ENCODE data around the gene TRIP13.

The TRIP13 gene

GRCh38 chr5:947626-948471, 55.2 kb downstream of the TRIP13 start:
- no peak overlapping the region for H3K27ac ChIP-seq (ENCODE audit: low read depth, low read length)

DNA sequence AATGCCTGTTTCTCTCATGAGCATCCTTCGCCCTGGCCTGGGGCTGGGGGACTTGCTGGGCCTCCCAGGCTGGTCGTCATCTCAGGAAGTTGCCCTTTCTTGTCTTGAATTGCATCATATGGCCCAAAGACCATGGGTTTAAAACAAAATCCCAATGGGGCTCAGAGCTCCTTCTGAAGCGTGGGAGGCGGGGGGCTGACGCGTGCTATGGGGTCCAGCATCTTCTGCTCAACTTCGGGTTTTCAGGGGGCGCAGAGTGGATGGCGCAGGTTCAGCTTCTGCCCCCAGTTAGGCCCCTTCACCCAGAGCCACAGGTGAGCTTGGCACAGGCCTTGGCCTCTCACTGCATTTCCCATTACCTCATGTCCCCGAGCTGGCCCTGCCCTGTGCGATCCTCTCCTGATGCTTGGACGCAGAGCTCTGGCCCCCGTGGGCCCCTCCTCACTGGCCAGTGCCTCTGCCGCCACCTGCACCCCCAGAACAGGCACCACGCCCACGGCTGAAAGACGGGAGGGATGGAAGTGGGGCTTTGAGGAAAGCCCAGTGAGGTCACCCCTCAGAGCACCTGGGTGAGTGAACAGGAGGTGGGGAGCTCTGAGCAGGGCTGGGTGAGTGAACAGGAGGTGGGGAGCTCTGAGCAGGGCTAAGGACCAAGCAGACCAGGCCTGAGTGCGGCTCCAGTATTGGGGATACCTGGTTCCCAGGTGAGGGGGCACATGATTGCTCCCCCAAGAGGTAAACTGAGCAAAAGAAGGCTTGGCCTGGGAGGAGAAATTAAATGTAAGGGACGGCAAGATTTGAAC, 56.0 kb downstream of the TRIP13 start:
- Histone ChIP-seq H3K4me3 (ENCODE audit: low read length) (no peak overlapping the region), H3K27ac (ENCODE audit: low read depth, low read length) (no peak overlapping the region), H3K9ac (ENCODE audit: low read length) (no peak overlapping the region), H3K4me1 (ENCODE audit: control insufficient read depth, insufficient read depth, low read length) (no peaks in the 10 kb centered on the region), H3K36me3 (ENCODE audit: control insufficient read depth, insufficient read depth, low read length) (no peaks in the 10 kb centered on the region), H3K27me3 (ENCODE audit: control insufficient read depth, insufficient read depth, low read length) (peaks cover 7% of the 10 kb centered on the region)

More at GRCh38 chr5:947626-948471, 55.2 kb downstream of the TRIP13 start:
- Histone ChIP-seq H3K4me1 (ENCODE audit: control insufficient read depth, insufficient read depth, low read length) (no peaks in the 10 kb centered on the region), H3K27me3 (ENCODE audit: control insufficient read depth, insufficient read depth, low read length) (peaks cover 7% of the 10 kb centered on the region), H3K9ac (ENCODE audit: low read length) (no peak overlapping the region), H3K4me3 (ENCODE audit: low read length) (no peak overlapping the region), H3K36me3 (ENCODE audit: control insufficient read depth, insufficient read depth, low read length) (no peaks in the 10 kb centered on the region)

GRCh38 chr5:949275-949543, 56.5 kb downstream of the TRIP13 start:
- Histone ChIP-seq H3K4me1 (ENCODE audit: control insufficient read depth, insufficient read depth, low read length) (no peaks in the 10 kb centered on the region), H3K4me3 (ENCODE audit: low read length) (no peak overlapping the region), H3K36me3 (ENCODE audit: control insufficient read depth, insufficient read depth, low read length) (no peaks in the 10 kb centered on the region), H3K9ac (ENCODE audit: low read length) (no peak overlapping the region), H3K27me3 (ENCODE audit: control insufficient read depth, insufficient read depth, low read length) (peaks cover 6% of the 10 kb centered on the region), H3K27ac (ENCODE audit: low read depth, low read length) (no peak overlapping the region)

DNA sequence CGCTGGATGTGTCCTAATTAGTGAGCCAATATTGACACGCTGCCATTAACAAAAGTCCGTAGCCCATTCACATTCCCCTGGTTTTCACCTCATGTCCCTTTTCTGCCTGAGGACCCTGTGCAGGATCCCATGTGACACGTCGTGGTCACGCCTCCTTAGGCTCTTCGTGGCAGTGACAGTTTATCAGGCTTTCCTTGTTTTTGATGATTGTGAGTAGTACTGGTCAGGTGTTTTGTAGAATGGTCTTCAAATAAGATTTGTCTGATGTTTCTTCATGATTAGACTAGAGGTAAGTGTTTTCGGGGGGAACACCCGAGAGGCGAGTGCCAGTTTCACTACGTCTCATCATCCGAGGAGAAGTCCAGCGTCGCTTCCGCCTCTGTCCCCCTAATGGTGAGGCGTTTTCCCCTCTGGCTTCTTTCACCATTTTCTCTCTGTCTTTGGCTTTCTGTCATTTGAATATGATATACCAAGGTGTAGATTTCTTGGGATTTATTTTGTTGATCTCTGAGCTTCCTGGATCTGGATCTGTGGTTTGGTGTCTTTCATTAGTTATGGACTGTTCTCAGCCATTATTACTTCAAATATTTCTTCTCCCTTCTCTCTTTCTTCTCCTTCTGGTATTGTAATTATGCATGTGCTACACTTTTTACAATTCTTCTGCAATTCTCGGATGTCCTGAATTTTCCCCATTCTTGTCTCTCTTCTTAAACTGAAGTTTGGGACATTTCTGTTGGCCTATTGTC, 57.3 kb downstream of the TRIP13 start:
- H3K27ac ChIP-seq (ENCODE audit: low read depth, low read length): no peak overlapping the region
- no peak overlapping the region for H3K4me3 ChIP-seq (ENCODE audit: low read length)
- H3K4me1 ChIP-seq (ENCODE audit: control insufficient read depth, insufficient read depth, low read length): no peaks in the 10 kb centered on the region
- H3K9ac ChIP-seq (ENCODE audit: low read length): no peak overlapping the region
- H3K27me3 ChIP-seq (ENCODE audit: control insufficient read depth, insufficient read depth, low read length): peaks cover 4% of the 10 kb centered on the region
- H3K36me3 ChIP-seq (ENCODE audit: control insufficient read depth, insufficient read depth, low read length): no peaks in the 10 kb centered on the region

- no peak overlapping the region for H3K9ac ChIP-seq (ENCODE audit: low read length)
- no peak overlapping the region for H3K4me3 ChIP-seq (ENCODE audit: low read length)
- no peaks in the 10 kb centered on the region for H3K27me3 ChIP-seq (ENCODE audit: control insufficient read depth, insufficient read depth, low read length)
- H3K27ac ChIP-seq (ENCODE audit: low read depth, low read length): no peak overlapping the region
- peaks cover 8% of the 10 kb centered on the region for H3K4me1 ChIP-seq (ENCODE audit: control insufficient read depth, insufficient read depth, low read length)
- H3K36me3 ChIP-seq (ENCODE audit: control insufficient read depth, insufficient read depth, low read length): no peaks in the 10 kb centered on the region
Measured at GRCh38 chr5:951940-952596, 59.4 kb downstream of the TRIP13 start.

- Histone ChIP-seq H3K4me1 (ENCODE audit: control insufficient read depth, insufficient read depth, low read length) (peaks cover 15% of the 10 kb centered on the region), H3K4me3 (ENCODE audit: low read length) (no peak overlapping the region), H3K27me3 (ENCODE audit: control insufficient read depth, insufficient read depth, low read length) (no peaks in the 10 kb centered on the region), H3K9ac (ENCODE audit: low read length) (no peak overlapping the region), H3K27ac (ENCODE audit: low read depth, low read length) (no peak overlapping the region), H3K36me3 (ENCODE audit: control insufficient read depth, insufficient read depth, low read length) (no peaks in the 10 kb centered on the region)
Measured at GRCh38 chr5:952597-953271, 60.0 kb downstream of the TRIP13 start.

DNA sequence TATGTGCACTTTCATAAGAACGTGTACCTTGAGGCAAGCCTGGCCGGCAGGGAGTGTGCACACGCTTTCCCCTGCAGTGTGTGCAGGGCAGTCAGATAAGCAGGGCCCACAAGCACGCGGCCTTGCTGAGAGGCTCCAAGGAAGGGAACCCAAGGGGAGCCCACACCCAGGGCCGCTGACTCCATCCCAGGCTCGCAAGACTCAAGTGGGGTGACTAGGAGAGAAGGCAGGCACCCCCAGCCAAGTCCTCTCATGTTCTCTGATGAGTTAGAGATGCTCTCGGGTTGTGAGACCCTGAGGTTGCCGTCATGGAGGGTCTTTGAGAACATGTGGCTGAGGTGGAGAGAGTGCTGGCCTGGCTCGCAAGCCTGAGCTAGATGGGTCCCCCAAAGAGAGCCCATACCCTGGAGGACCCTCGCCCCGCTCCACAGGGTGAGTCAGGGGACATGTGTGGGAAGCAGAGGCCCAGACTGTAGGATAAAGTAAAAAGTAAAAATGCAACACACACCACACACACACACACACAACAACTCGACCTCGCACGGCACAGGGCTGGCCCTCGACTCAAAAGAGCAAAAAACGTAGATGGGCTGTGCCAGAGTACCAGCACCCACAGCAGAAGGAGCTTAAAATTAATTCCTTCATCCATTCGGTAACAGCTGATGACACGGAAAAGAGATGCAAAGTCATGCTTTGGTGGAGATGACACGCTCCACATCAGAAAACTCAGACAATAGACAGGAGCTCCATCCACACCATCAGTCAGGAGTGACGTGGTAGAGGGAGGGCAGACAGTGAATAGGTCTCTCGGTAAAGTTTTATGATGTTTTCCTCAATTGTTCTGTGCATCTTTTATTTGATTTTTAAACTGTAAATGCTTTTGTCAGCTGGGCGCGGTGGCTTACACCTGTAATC, 61.1 kb downstream of the TRIP13 start:
- peaks cover 16% of the 10 kb centered on the region for H3K4me1 ChIP-seq (ENCODE audit: control insufficient read depth, insufficient read depth, low read length)
- no peak overlapping the region for H3K27ac ChIP-seq (ENCODE audit: low read depth, low read length)
- H3K9ac ChIP-seq (ENCODE audit: low read length): no peak overlapping the region
- H3K36me3 ChIP-seq (ENCODE audit: control insufficient read depth, insufficient read depth, low read length): no peaks in the 10 kb centered on the region
- H3K27me3 ChIP-seq (ENCODE audit: control insufficient read depth, insufficient read depth, low read length): no peaks in the 10 kb centered on the region
- H3K4me3 ChIP-seq (ENCODE audit: low read length): no peak overlapping the region

DNA sequence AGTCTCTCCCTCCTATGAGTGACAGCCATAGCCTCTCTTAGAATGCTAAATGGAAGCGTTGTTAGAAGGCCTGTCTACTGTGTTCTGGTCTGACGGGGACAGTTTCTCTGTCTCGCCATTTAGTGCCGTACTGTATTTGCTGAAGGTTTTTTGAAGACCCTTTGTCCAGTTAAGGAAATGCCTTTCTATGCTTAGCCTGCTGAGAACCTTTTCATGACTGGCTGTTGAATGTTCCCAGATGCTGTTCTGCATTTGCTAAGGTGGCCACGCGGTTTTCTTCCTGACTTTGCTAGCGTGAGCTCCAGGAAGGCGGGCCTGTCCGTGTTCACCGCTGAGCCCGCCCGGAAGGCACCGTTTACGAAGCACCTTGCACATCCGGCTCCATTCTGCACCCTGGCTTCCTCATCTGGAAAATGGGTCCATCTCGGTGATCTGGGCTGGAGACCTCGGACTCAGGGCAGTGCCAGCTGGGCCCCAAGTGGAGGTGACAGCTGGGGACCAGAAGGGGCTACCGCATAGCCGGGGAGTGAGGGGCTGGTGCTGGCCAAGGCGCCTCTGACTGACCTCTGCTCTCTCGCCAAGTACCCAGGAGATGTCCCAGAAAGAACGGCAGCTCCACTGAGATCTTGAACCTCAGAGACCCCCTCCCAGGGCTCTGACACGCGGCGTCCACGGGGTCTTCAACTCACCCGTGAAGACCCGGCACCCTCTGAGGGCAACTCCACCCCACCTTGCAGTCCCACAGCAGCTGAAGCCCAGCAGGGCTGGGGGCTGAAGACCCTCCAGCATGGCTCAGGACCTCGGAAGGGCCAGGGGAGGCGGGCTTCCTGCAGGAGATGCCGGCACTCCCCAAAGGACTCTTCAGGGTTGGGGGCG, 63.4 kb downstream of the TRIP13 start:
- Histone ChIP-seq H3K27me3 (ENCODE audit: control insufficient read depth, insufficient read depth, low read length) (no peaks in the 10 kb centered on the region), H3K36me3 (ENCODE audit: control insufficient read depth, insufficient read depth, low read length) (no peaks in the 10 kb centered on the region), H3K9ac (ENCODE audit: low read length) (no peak overlapping the region), H3K27ac (ENCODE audit: low read depth, low read length) (no peak overlapping the region), H3K4me3 (ENCODE audit: low read length) (peak overlapping the region; percentile 9), H3K4me1 (ENCODE audit: control insufficient read depth, insufficient read depth, low read length) (peaks cover 16% of the 10 kb centered on the region)

GRCh38 chr5:956941-957747, 64.5 kb downstream of the TRIP13 start:
- no peaks in the 10 kb centered on the region for H3K27me3 ChIP-seq (ENCODE audit: control insufficient read depth, insufficient read depth, low read length)

More at GRCh38 chr5:956941-957747, 64.5 kb downstream of the TRIP13 start:
- Histone ChIP-seq H3K36me3 (ENCODE audit: control insufficient read depth, insufficient read depth, low read length) (no peaks in the 10 kb centered on the region), H3K9ac (ENCODE audit: low read length) (no peak overlapping the region), H3K27ac (ENCODE audit: low read depth, low read length) (no peak overlapping the region), H3K4me1 (ENCODE audit: control insufficient read depth, insufficient read depth, low read length) (peaks cover 16% of the 10 kb centered on the region), H3K4me3 (ENCODE audit: low read length) (peak overlapping the region; percentile 9)
